ENCODE measurements around the gene CRIP2. TPM values are rescaled to one million over a fixed set of nuclear protein-coding genes. Genes with fewer than 3 reads are reported as not detected.

The CRIP2 gene
- total and polyA plus RNA-seq, 4 donors, result 4.3 to 40.0 (median 20.7) TPM

- Histone ChIP-seq H3K27ac (ENCODE audit: low read depth in 1 of 2, low read length in 2 of 2) (peak overlapping the region in 1 of 2 donors; percentile 21), H3K4me3 (ENCODE audit: low read depth in 1 of 3, low read length in 3 of 3) (peak overlapping the region; percentile 5 to 72 (median 61)), H3K36me3 (ENCODE audit: control insufficient read depth in 4 of 4, insufficient read depth in 3 of 4, low read depth in 1 of 4, low read length in 3 of 4) (peaks cover 0 to 1% (median 0%) of the 10 kb centered on the region in 4 donors), H3K27me3 (ENCODE audit: control insufficient read depth in 4 of 4, insufficient read depth in 4 of 4, low read length in 3 of 4) (no peaks in the 10 kb centered on the region), H3K9me3 (ENCODE audit: control insufficient read depth in 4 of 4, low read length in 3 of 4) (no peaks in the 10 kb centered on the region), H3K9ac (ENCODE audit: low read depth in 1 of 2, low read length in 2 of 2) (no peak overlapping the region), H3K4me1 (ENCODE audit: control insufficient read depth in 4 of 4, insufficient read depth in 4 of 4, low read length in 3 of 4) (peaks cover 9 to 30% (median 20%) of the 10 kb centered on the region in 4 donors)
- DNase-seq (ENCODE audit: low spot score), result no peak
- TF ChIP-seq MAX (IDR thresholded peaks at IDR 0.05), result no peak
- no peak for TF ChIP-seq NR2F2 (IDR thresholded peaks at IDR 0.05)
- TF ChIP-seq ATF3 (IDR thresholded peaks at IDR 0.05), result no peak
- TF ChIP-seq HNF4G (IDR thresholded peaks at IDR 0.05), result no peak
- TF ChIP-seq FOXA1 (IDR thresholded peaks at IDR 0.05), result no peak
- no peak for TF ChIP-seq TAF1 (conservative IDR thresholded peaks at IDR 0.05)
- no peak for TF ChIP-seq SP1 (IDR thresholded peaks at IDR 0.05)
- TF ChIP-seq RAD21 (IDR thresholded peaks at IDR 0.05), result no peak
- TF ChIP-seq FOXA2 (IDR thresholded peaks at IDR 0.05), result no peak
- TF ChIP-seq RXRA (IDR thresholded peaks at IDR 0.05), result no peak
- no peak for TF ChIP-seq YY1 (IDR thresholded peaks at IDR 0.05)
- TF ChIP-seq HNF4A (conservative IDR thresholded peaks at IDR 0.05), result no peak
- no peak for TF ChIP-seq REST (IDR thresholded peaks at IDR 0.05)
- TF ChIP-seq GABPA (IDR thresholded peaks at IDR 0.05 in 1 of 2, conservative IDR thresholded peaks at IDR 0.05 in 1 of 2), result no peak
- TF ChIP-seq CTCF (IDR thresholded peaks at IDR 0.05; ENCODE audit: low read depth, low read length, missing input control), result no peak
- no peak for TF ChIP-seq EGR1 (IDR thresholded peaks at IDR 0.05; ENCODE audit: low read depth in 2 of 2)
- no peak for TF ChIP-seq ZBTB33 (IDR thresholded peaks at IDR 0.05)
- no peak for TF ChIP-seq JUND (IDR thresholded peaks at IDR 0.05)
- 23% methylated on average over 23 of the region's 23 CpGs for WGBS
Observed at GRCh38 chr14:105527381-105527825, 52.8 kb downstream of the CRIP2 start.

Data from liver (tissue), 9 donors.